GM23248 (cell line): ENCODE data around the gene CACNA1E. TPM values are rescaled to one million over a fixed set of nuclear protein-coding genes. Genes with fewer than 3 reads are reported as not detected.

ENCODE experiments used
- DNase-seq: peaks from one replicate; pipeline ENCODE4 v3.0.0-alpha.2; 2015
- H2AFZ ChIP-seq: fragments of 200-600 bp; sonication (generic); 2 replicates; pipeline ENCODE4 v1.6.1; 2016; ENCODE audit warnings: antibody characterized with exemption
- H3F3A ChIP-seq: fragments of 200-600 bp; sonication (generic); 2 replicates; pipeline ENCODE4 v1.6.1; 2016; ENCODE audit warnings: mild to moderate bottlenecking, antibody characterized with exemption, mixed run types; ENCODE audit not compliant: insufficient read depth
- H3K27ac ChIP-seq: fragments of 200-600 bp; sonication (generic); 2 replicates; pipeline ENCODE4 v1.5.1; 2016; ENCODE audit warnings: mild to moderate bottlenecking
- H3K27me3 ChIP-seq: fragments of 200-600 bp; sonication (generic); replicated peaks from 2 replicates; pipeline ENCODE4 v1.6.1; 2016; ENCODE audit warnings: mild to moderate bottlenecking; ENCODE audit not compliant: insufficient read depth
- H3K36me3 ChIP-seq: fragments of 200-600 bp; sonication (generic); 2 replicates; pipeline ENCODE4 v1.6.1; 2016; ENCODE audit warnings: low read depth, mild to moderate bottlenecking
- H3K4me1 ChIP-seq: fragments of 200-600 bp; sonication (generic); 2 replicates; pipeline ENCODE4 v1.6.1; 2016; ENCODE audit warnings: mild to moderate bottlenecking; ENCODE audit not compliant: insufficient read depth
- H3K4me2 ChIP-seq: fragments of 200-600 bp; sonication (generic); one replicate; pipeline ENCODE4 v1.6.1; 2016; ENCODE audit warnings: mild to moderate bottlenecking; ENCODE audit not compliant: unreplicated experiment
- H3K4me3 ChIP-seq: fragments of 200-600 bp; sonication (generic); 2 replicates; pipeline ENCODE4 v1.5.1; 2016; ENCODE audit warnings: mild to moderate bottlenecking
- H3K79me2 ChIP-seq: fragments of 200-600 bp; sonication (generic); 2 replicates; pipeline ENCODE4 v1.6.1; 2016; ENCODE audit warnings: mild to moderate bottlenecking; ENCODE audit not compliant: insufficient read depth
- H3K9ac ChIP-seq: fragments of 200-600 bp; sonication (generic); 2 replicates; pipeline ENCODE4 v1.6.1; 2016; ENCODE audit warnings: mild to moderate bottlenecking
- H3K9me2 ChIP-seq: fragments of 200-600 bp; sonication (generic); 2 replicates; pipeline ENCODE4 v1.6.1; 2016; ENCODE audit warnings: mixed run types, mild to moderate bottlenecking, moderate library complexity; ENCODE audit not compliant: insufficient read depth
- H3K9me3 ChIP-seq: fragments of 200-600 bp; sonication (generic); one replicate; pipeline ENCODE4 v1.6.1; 2017; ENCODE audit warnings: low read depth
- H4K20me1 ChIP-seq: fragments of 200-600 bp; sonication (generic); 2 replicates; pipeline ENCODE4 v1.6.0; 2016; ENCODE audit not compliant: insufficient read depth
- EZH2 ChIP-seq: fragments of 200-600 bp; sonication (generic); IDR thresholded peaks from 2 replicates; pipeline ENCODE4 v1.6.1; 2018; ENCODE audit warnings: antibody characterized with exemption, mild to moderate bottlenecking; ENCODE audit not compliant: insufficient read depth, poor library complexity, severe bottlenecking
- EZH2phosphoT487 ChIP-seq: fragments of 200-600 bp; sonication (generic); IDR thresholded peaks from 2 replicates; pipeline ENCODE4 v1.6.1; 2018; ENCODE audit warnings: antibody characterized with exemption, moderate library complexity, mild to moderate bottlenecking, low read depth; ENCODE audit not compliant: insufficient read depth
- WGBS, 2 experiments: methylation state at CpG; one replicate each; pipeline ENCODE4 v1.1.6; 2015 to 2017; ENCODE audit warnings: low lambda C conversion rate in 2 of 2, low coverage in 1 of 2; ENCODE audit errors: missing lambda C conversion rate in 2 of 2; 5-methylcytosine and 5-hydroxymethylcytosine counted together
- in situ Hi-C: fragments of 300-500 bp; cut with MboI; formaldehyde crosslinking; loops from 2 replicates; pipeline ENCODE4 v1.15.0; 2020
- polyA plus RNA-seq: library from polyadenylated mRNA; unstranded; fragments of >200 nt; fragmentation: Nextera tagmentation; extraction: Ambion mirVana; gene quantifications from 2 replicates; pipeline ENCODE4 v1.2.1, GENCODE V29; 2016
- total RNA-seq: library from RNA; depleted of rRNA; stranded (reverse); fragments of >200 nt; shearing (Covaris generic); gene quantifications from 2 replicates; pipeline ENCODE4 v1.2.3, GENCODE V29; 2014

The CACNA1E gene
- total and polyA plus RNA-seq, 2 experiments from 2014 or later: not detected

DNA sequence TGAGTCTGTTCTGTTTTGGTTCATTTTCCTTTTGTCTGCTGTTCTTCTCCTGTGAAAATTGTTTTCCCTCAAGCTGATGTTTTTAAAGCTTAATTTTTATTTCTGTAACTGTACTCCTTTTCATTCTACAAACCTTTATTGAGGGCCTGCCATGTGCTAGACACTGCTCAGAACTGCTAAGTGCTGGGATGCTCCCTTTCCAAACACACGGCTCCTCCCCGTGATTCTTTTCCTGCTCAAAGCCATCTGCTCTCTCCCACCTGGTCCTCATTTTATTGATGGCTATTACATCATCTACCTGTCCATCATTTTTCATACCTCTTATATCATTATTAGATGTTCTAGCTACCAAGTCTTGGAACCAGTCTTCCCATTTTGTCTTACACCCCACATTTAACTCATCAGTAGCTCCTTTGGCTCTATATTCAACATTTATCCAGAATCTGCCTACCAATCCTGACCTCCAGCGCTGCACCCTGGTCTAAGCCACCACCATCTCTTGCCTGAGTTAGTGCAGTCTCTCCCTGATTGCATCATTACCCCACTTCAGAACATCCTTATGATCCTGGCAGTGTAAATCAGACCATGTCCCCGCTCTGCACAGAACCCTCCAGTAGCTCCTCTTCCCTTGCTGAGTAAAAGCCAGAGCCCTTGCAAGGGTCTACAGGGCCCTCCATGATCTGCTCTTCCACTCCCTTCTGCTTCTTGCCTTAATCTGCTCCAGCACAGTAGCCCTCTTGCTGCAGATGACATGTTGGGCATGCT, 118.1 kb downstream of the CACNA1E start:
- 8 to 11% methylated on average over 4 of the region's 4 CpGs for WGBS, 2 experiments
- H3K4me2 ChIP-seq: no peak overlapping the region
- in situ Hi-C loops: no loop called here
- H3K9me2 ChIP-seq: no peaks in the 10 kb centered on the region
- no peaks in the 10 kb centered on the region for H3K36me3 ChIP-seq
- H2AFZ ChIP-seq: no peak overlapping the region
- no peak overlapping the region for H3K27ac ChIP-seq
- H3K4me1 ChIP-seq: no peaks in the 10 kb centered on the region
- H4K20me1 ChIP-seq: no peaks in the 10 kb centered on the region
- TF ChIP-seq EZH2phosphoT487 (no peak), EZH2 (no peak)
- no peaks in the 10 kb centered on the region for H3F3A ChIP-seq
- no peaks in the 10 kb centered on the region for H3K27me3 ChIP-seq
- H3K9ac ChIP-seq: no peak overlapping the region
- H3K9me3 ChIP-seq: no peaks in the 10 kb centered on the region
- DNase-seq: no peak
- no peak overlapping the region for H3K4me3 ChIP-seq
- no peaks in the 10 kb centered on the region for H3K79me2 ChIP-seq

DNA sequence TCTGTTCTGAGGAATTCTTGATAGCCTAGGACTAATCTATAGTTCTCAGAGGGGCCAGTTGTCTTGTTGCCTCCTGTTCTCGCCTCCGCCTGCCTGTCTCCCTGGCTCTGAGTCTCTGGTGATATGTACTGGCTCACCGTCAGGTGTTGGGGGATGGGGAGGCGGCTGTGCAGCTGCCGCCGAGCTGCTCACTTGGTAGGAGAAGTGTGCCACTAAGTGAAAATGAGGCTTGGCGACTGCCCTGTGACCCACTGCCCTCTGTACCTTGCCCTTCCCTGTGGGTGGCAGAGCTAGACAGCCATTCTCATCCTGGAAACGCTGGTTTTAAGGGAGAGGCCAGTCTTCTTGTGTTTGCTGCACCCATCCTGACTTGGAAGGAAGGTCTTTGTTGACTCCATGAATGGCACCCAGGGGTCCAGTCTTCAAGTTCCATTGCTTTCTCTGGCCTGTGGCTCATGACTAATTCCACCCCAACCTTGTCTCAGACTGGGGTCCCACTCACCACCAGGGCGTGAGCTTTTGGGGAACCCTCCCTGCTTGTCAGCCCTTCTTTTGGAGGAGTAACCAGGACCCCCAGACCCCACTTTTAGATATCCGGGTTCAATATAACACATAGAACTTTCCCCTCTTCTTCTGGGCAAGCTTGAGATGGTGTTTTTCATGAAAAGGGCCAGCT, 120.6 kb downstream of the CACNA1E start:
- in situ Hi-C loops: no loop called here
- no peak overlapping the region for H3K4me2 ChIP-seq

DNA sequence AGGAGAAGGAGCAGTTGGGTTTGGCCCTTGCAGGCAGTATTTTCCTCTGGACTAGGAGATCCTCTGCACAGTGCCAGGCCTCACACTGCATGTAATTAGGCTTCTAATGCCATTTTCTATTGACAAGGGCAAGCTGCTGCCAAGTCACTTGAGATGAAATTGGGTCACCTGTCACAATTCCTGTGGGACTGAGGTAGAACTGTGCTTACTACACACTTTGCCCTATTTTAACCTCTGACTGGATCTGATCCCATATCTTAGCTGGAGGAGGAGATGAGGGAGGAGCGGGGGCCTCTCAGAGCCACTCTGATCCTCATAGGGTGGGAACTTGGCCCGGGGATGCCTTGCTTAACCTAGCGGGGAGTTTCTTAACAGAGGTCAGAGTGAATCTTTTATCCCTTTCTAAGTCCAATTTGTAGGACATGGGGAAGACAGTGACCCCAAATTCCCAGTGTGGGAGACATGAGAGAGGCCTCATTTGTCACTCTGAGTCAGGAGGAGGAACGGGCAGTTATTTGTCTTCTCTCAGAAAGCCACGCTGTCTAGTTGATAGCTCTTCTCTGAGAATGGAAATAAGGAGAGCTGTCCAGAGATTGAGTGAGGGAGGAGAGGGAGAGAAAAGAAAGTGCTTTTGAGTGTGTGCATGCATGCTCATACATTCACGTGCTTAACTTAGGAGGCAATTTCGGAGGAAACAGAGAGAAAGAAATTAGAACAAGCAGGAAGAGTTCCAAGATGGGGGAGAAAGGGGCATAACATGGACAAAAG, 121.3 kb downstream of the CACNA1E start:
- Histone ChIP-seq H3K27me3 (no peaks in the 10 kb centered on the region), H3F3A (no peaks in the 10 kb centered on the region), H2AFZ (no peak overlapping the region), H3K9me3 (no peaks in the 10 kb centered on the region), H3K9me2 (no peaks in the 10 kb centered on the region), H3K4me2 (no peak overlapping the region), H3K4me3 (no peak overlapping the region), H3K9ac (no peak overlapping the region), H3K36me3 (no peaks in the 10 kb centered on the region), H4K20me1 (no peaks in the 10 kb centered on the region), H3K4me1 (no peaks in the 10 kb centered on the region), H3K79me2 (no peaks in the 10 kb centered on the region), H3K27ac (no peak overlapping the region)
- WGBS, 2 experiments: 6 to 12% methylated on average over 7 of the region's 7 CpGs
- TF ChIP-seq EZH2phosphoT487 (no peak), EZH2 (no peak)
- in situ Hi-C loops: no loop called here
- no peak for DNase-seq

More for the DNA sequence above, 120.6 kb downstream of the CACNA1E start:
- DNase-seq: no peak
- H3K9ac ChIP-seq: no peak overlapping the region
- H3K27me3 ChIP-seq: no peaks in the 10 kb centered on the region
- H3K79me2 ChIP-seq: no peaks in the 10 kb centered on the region
- TF ChIP-seq EZH2phosphoT487: no peak
- TF ChIP-seq EZH2: no peak
- no peaks in the 10 kb centered on the region for H3K36me3 ChIP-seq
- no peak overlapping the region for H3K4me3 ChIP-seq
- no peak overlapping the region for H3K27ac ChIP-seq
- WGBS, 2 experiments: 35 to 44% methylated on average over 10 of the region's 10 CpGs
- H3K9me3 ChIP-seq: no peaks in the 10 kb centered on the region
- H4K20me1 ChIP-seq: no peaks in the 10 kb centered on the region
- H3F3A ChIP-seq: no peaks in the 10 kb centered on the region
- H2AFZ ChIP-seq: no peak overlapping the region
- no peaks in the 10 kb centered on the region for H3K4me1 ChIP-seq
- no peaks in the 10 kb centered on the region for H3K9me2 ChIP-seq

DNA sequence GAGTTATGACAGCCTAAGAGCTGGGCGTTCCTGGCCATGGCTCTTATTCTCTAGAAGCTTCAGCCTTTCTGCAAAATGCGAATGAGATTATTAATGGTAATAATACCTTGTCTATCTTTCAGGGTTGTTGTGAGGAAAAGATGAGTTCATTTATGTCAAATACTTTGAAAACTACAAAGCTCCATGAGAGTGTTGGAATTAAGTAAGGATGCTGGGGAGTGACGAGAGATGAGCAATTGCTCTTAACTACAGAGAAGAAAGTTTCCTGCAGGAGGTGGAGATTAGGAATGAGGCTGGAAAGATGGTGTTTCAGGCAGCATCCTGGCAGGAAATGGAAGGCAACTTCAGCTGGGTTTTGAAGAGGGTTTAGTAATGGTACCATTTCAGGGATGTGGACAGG, 124.2 kb downstream of the CACNA1E start:
- in situ Hi-C loops: no loop called here
- H2AFZ ChIP-seq: no peak overlapping the region
- H3K9ac ChIP-seq: no peak overlapping the region
- no peaks in the 10 kb centered on the region for H3K79me2 ChIP-seq
- no peaks in the 10 kb centered on the region for H3F3A ChIP-seq
- no peak for TF ChIP-seq EZH2
- no peak for TF ChIP-seq EZH2phosphoT487
- 8 to 12% methylated on average over 3 of the region's 3 CpGs for WGBS, 2 experiments
- no peaks in the 10 kb centered on the region for H3K4me1 ChIP-seq
- no peaks in the 10 kb centered on the region for H3K36me3 ChIP-seq
- H3K27ac ChIP-seq: no peak overlapping the region
- no peak overlapping the region for H3K4me3 ChIP-seq
- no peaks in the 10 kb centered on the region for H3K9me2 ChIP-seq
- H3K9me3 ChIP-seq: no peaks in the 10 kb centered on the region
- DNase-seq: no peak
- no peaks in the 10 kb centered on the region for H3K27me3 ChIP-seq
- H3K4me2 ChIP-seq: no peak overlapping the region
- H4K20me1 ChIP-seq: no peaks in the 10 kb centered on the region
